H1 (cell line): ENCODE data around the gene ENSA. TPM values are rescaled to one million over a fixed set of nuclear protein-coding genes. Genes with fewer than 3 reads are reported as not detected.

Experiments used
- CTCF ChIA-PET: fragments of 300-600 bp; sonication (Branson Sonifier 250); formaldehyde crosslinking; loops from one replicate; lab custom pipeline; 2021; ENCODE audit not compliant: partially characterized antibody; lab: Charles Lee
- POLR2A ChIA-PET: fragments of 300-600 bp; sonication (Branson Sonifier 250); formaldehyde crosslinking; loops from one replicate; lab custom pipeline; 2021; ENCODE audit warnings: inconsistent platforms; ENCODE audit not compliant: partially characterized antibody; lab: Charles Lee
- DNase-seq, 2 experiments: peaks; one replicate each; pipeline versions ENCODE4 v3.0.0 to v3.0.0-alpha.2; 2010 to 2022; ENCODE audit warnings: low spot score in 2 of 2, low read depth in 1 of 2, mixed read lengths in 1 of 2
- FAIRE-seq: peaks from 2 replicates; lab custom pipeline; 2011; peaks lifted over from hg19 to GRCh38; lab: Jason Lieb, UNC
- H2AFZ ChIP-seq: 2 replicates; pipeline ENCODE4 v1.8.1; 2012; ENCODE audit warnings: low read length, inconsistent platforms
- H2AK5ac ChIP-seq: 2 replicates; pipeline ENCODE4 v1.6.1; 2013; ENCODE audit warnings: low read depth, low read length
- H2BK120ac ChIP-seq: replicated peaks from 2 replicates; pipeline ENCODE3; 2013; ENCODE audit warnings: low read depth, low read length, inconsistent platforms
- H2BK12ac ChIP-seq: 2 replicates; pipeline ENCODE4 v1.6.1; 2013; ENCODE audit warnings: low read depth, low read length
- H2BK15ac ChIP-seq: 2 replicates; pipeline ENCODE4 v1.6.1; 2013; ENCODE audit warnings: low read length
- H2BK20ac ChIP-seq: 2 replicates; pipeline ENCODE4 v1.6.1; 2013; ENCODE audit warnings: low read length
- H2BK5ac ChIP-seq: 2 replicates; pipeline ENCODE4 v1.6.1; 2013; ENCODE audit warnings: low read depth, low read length
- H3K14ac ChIP-seq: 2 replicates; pipeline ENCODE4 v1.6.1; 2013; ENCODE audit warnings: inconsistent platforms; ENCODE audit not compliant: insufficient read length
- H3K18ac ChIP-seq: 2 replicates; pipeline ENCODE4 v1.6.1; 2013; ENCODE audit warnings: low read length; ENCODE audit errors: extremely low read depth
- H3K23ac ChIP-seq: 2 replicates; pipeline ENCODE4 v1.6.1; 2013; ENCODE audit warnings: inconsistent platforms; ENCODE audit not compliant: insufficient read length
- H3K23me2 ChIP-seq: 2 replicates; pipeline ENCODE4 v1.6.1; 2013; ENCODE audit warnings: low read depth, low read length
- H3K27ac ChIP-seq: 2 replicates; pipeline ENCODE4 v1.6.1; 2011; ENCODE audit warnings: low read depth, low read length, inconsistent platforms
- H3K27me3 ChIP-seq, 4 experiments: replicated peaks in 1 of 4; 1 replicate in 1 of 4; 2 replicates in 3 of 4; pipeline versions ENCODE4 v1.6.1 to v1.8.1; 2011 to 2013; ENCODE audit warnings: low read length in 3 of 4, mild to moderate bottlenecking in 3 of 4, inconsistent platforms in 2 of 4, mixed read lengths in 2 of 4, moderate library complexity in 1 of 4; ENCODE audit not compliant: control insufficient read depth in 3 of 4, insufficient read depth in 3 of 4; ENCODE audit errors: extremely low read depth in 1 of 4
- H3K36me3 ChIP-seq, 4 experiments: 2 replicates each; pipeline versions ENCODE4 v1.6.1 to v1.8.1; 2011 to 2013; ENCODE audit warnings: mild to moderate bottlenecking in 4 of 4, low read length in 3 of 4, moderate library complexity in 2 of 4, control low read depth in 1 of 4, inconsistent platforms in 1 of 4; ENCODE audit not compliant: insufficient read depth in 4 of 4, control insufficient read depth in 2 of 4
- H3K4ac ChIP-seq: replicated peaks from 2 replicates; pipeline ENCODE3; 2013; ENCODE audit warnings: low read length, low read depth, mixed read lengths, inconsistent platforms; ENCODE audit not compliant: insufficient read length
- H3K4me1 ChIP-seq, 4 experiments: replicated peaks in 1 of 4; 1 replicate in 1 of 4; 2 replicates in 3 of 4; pipeline versions ENCODE4 v1.6.1 to v1.8.1; 2011 to 2013; ENCODE audit warnings: low read length in 3 of 4, inconsistent platforms in 2 of 4, mixed read lengths in 1 of 4; ENCODE audit not compliant: insufficient read depth in 4 of 4, control insufficient read depth in 3 of 4
- H3K4me2 ChIP-seq, 2 experiments: 2 replicates each; pipeline versions ENCODE4 v1.6.1 to v1.8.1; 2011 to 2013; ENCODE audit warnings: low read depth in 2 of 2, low read length in 2 of 2, control low read depth in 1 of 2, inconsistent platforms in 1 of 2, mild to moderate bottlenecking in 1 of 2; ENCODE audit not compliant: insufficient read depth in 1 of 2
- H3K4me3 ChIP-seq, 4 experiments: fragments of 200-600, 300-600 bp in 1 of 4; sonication (generic), shearing (Covaris generic), sonication (Bioruptor Twin) in 1 of 4; 2 replicates each; pipeline versions ENCODE4 v1.5.1 to v1.8.1; 2011 to 2016; ENCODE audit warnings: low read length in 4 of 4, low read depth in 3 of 4, control low read depth in 2 of 4, inconsistent platforms in 2 of 4, mild to moderate bottlenecking in 2 of 4, mixed read lengths in 1 of 4, moderate library complexity in 1 of 4; ENCODE audit not compliant: insufficient read depth in 2 of 4; ENCODE audit errors: extremely low read depth in 1 of 4
- H3K56ac ChIP-seq: replicated peaks from 2 replicates; pipeline ENCODE3; 2013; ENCODE audit warnings: low read depth, mild to moderate bottlenecking, mixed read lengths, low read length, inconsistent platforms; ENCODE audit not compliant: insufficient read length
- H3K79me1 ChIP-seq: 2 replicates; pipeline ENCODE4 v1.6.1; 2013; ENCODE audit warnings: low read depth, low read length, control low read depth
- H3K79me2 ChIP-seq, 2 experiments: 2 replicates each; pipeline versions ENCODE4 v1.6.1 to v1.8.1; 2012 to 2013; ENCODE audit warnings: low read length in 2 of 2, mild to moderate bottlenecking in 2 of 2, inconsistent platforms in 1 of 2; ENCODE audit not compliant: insufficient read depth in 2 of 2, control insufficient read depth in 1 of 2
- H3K9ac ChIP-seq, 4 experiments: replicated peaks in 1 of 4; 1 replicate in 1 of 4; 2 replicates in 3 of 4; pipeline versions ENCODE4 v1.6.1 to v1.8.1; 2011 to 2013; ENCODE audit warnings: low read depth in 3 of 4, low read length in 3 of 4, control low read depth in 2 of 4, mild to moderate bottlenecking in 2 of 4, moderate library complexity in 2 of 4, inconsistent platforms in 1 of 4; ENCODE audit errors: extremely low read depth in 1 of 4
- H3K9me3 ChIP-seq, 2 experiments: 2 replicates each; pipeline versions ENCODE4 v1.6.1 to v1.8.1; 2012 to 2013; ENCODE audit warnings: mild to moderate bottlenecking in 2 of 2, moderate library complexity in 2 of 2, control low read depth in 1 of 2, inconsistent platforms in 1 of 2, low read depth in 1 of 2, low read length in 1 of 2, mixed read lengths in 1 of 2; ENCODE audit not compliant: insufficient read depth in 2 of 2
- H4K20me1 ChIP-seq, 2 experiments: replicated peaks in 1 of 2; 2 replicates each; pipeline versions ENCODE3 to v1.8.1; 2011 to 2013; ENCODE audit warnings: inconsistent platforms in 2 of 2, low read length in 2 of 2, mild to moderate bottlenecking in 1 of 2; ENCODE audit not compliant: insufficient read depth in 2 of 2, control insufficient read depth in 1 of 2
- H4K5ac ChIP-seq: 2 replicates; pipeline ENCODE4 v1.6.1; 2013; ENCODE audit warnings: low read length, low read depth, mixed read lengths, inconsistent platforms; ENCODE audit not compliant: insufficient read length
- H4K8ac ChIP-seq: 2 replicates; pipeline ENCODE4 v1.8.0; 2013; ENCODE audit warnings: mild to moderate bottlenecking, moderate library complexity, low read length, inconsistent platforms; ENCODE audit not compliant: insufficient read depth; ENCODE audit errors: extremely low read depth
- H4K91ac ChIP-seq: replicated peaks from 2 replicates; pipeline ENCODE3; 2013; ENCODE audit warnings: low read length, mixed read lengths, inconsistent platforms; ENCODE audit not compliant: insufficient read length
- CEBPB ChIP-seq: IDR thresholded peaks from 2 replicates; pipeline ENCODE4 v1.6.1; 2012; ENCODE audit warnings: low read depth, low read length
- FOSL1 ChIP-seq: IDR thresholded peaks from 2 replicates; pipeline ENCODE4 v1.6.1; 2011; ENCODE audit warnings: mild to moderate bottlenecking, low read depth, low read length, moderate library complexity; ENCODE audit not compliant: insufficient read depth
- KDM4A ChIP-seq: IDR thresholded peaks from one replicate; pipeline ENCODE4 v1.7.1; 2012; ENCODE audit warnings: low read depth, mild to moderate bottlenecking, moderate library complexity, low read length, inconsistent platforms; ENCODE audit not compliant: severe bottlenecking
- POLR2AphosphoS5 ChIP-seq: IDR thresholded peaks from 2 replicates; pipeline ENCODE4 v1.6.1; 2011; ENCODE audit warnings: low read depth, low read length
- RAD21 ChIP-seq, 2 experiments: IDR thresholded peaks in 1 of 2; conservative IDR thresholded peaks in 1 of 2; 2 replicates each; pipeline ENCODE4 v1.6.1; 2011; ENCODE audit warnings: low read depth in 2 of 2, low read length in 2 of 2, improper control_type of control experiment in 1 of 2, inconsistent platforms in 1 of 2, mild to moderate bottlenecking in 1 of 2, moderate library complexity in 1 of 2
- RNF2 ChIP-seq: fragments of 200-900, 300-1000 bp; sonication (generic); IDR thresholded peaks from 2 replicates; pipeline ENCODE4 v1.7.1; 2016; ENCODE audit warnings: borderline replicate concordance, low read depth, mild to moderate bottlenecking, antibody characterized with exemption, low read length; ENCODE audit not compliant: poor library complexity, severe bottlenecking; ENCODE audit errors: missing control alignments
- SP1 ChIP-seq: IDR thresholded peaks from 2 replicates; pipeline ENCODE4 v1.6.1; 2011; ENCODE audit warnings: low read depth, low read length
- TAF7 ChIP-seq: optimal IDR thresholded peaks from 2 replicates; pipeline ENCODE3; 2011; ENCODE audit warnings: low read depth, mild to moderate bottlenecking, inconsistent platforms, low read length, moderate library complexity, borderline replicate concordance
- WGBS, 2 experiments: shearing (Covaris generic) in 1 of 2; methylation state at CpG; one replicate each; pipeline versions ENCODE4 v1.1.6 to v1.1.7; 2013 to 2015; ENCODE audit warnings: low lambda C conversion rate in 2 of 2, mixed read lengths in 2 of 2, inconsistent platforms in 1 of 2, low coverage in 1 of 2, missing lambda C conversion rate in 1 of 2; ENCODE audit not compliant: insufficient replicate concordance in 2 of 2, insufficient coverage in 1 of 2, insufficient read length in 1 of 2; ENCODE audit errors: extremely low coverage in 1 of 2, missing lambda C conversion rate in 1 of 2; 5-methylcytosine and 5-hydroxymethylcytosine counted together
- polyA plus RNA-seq, 7 experiments: library from polyadenylated mRNA; depleted of rRNA in 3 of 7; stranded (reverse) in 5 of 7; unstranded in 2 of 7; fragments of >200 nt in 5 of 7; fragments of 200-250 nt in 2 of 7; gene quantifications; 1 replicate in 5 of 7; 2 replicates in 1 of 7; 4 replicates in 1 of 7; pipeline versions ENCODE4 v1.2.1 to v1.2.3, GENCODE V29; 2011 to 2013; ENCODE audit warnings: missing spikeins in 2 of 7, mixed read lengths in 2 of 7
- total RNA-seq: library from RNA; stranded (reverse); fragmentation: NEBNext Ultra II Directional; extraction: Animal tissue kit (Norgen Biotek cat#: 25700); gene quantifications from 2 replicates; pipeline ENCODE4 v1.2.1, GENCODE V29; 2021
- TF ChIP-seq, protein P1 (sequence below): IDR thresholded peaks from 2 replicates; pipeline ENCODE4 v1.6.1; 2011; ENCODE audit warnings: low read length, improper control_type of control experiment

ENSA gene
- total and polyA plus RNA-seq, 2 of the 8 experiments (the other 6 are each of a cell fraction or from before 2014, with no cell fraction given), result 48.2 to 229 TPM

DNA sequence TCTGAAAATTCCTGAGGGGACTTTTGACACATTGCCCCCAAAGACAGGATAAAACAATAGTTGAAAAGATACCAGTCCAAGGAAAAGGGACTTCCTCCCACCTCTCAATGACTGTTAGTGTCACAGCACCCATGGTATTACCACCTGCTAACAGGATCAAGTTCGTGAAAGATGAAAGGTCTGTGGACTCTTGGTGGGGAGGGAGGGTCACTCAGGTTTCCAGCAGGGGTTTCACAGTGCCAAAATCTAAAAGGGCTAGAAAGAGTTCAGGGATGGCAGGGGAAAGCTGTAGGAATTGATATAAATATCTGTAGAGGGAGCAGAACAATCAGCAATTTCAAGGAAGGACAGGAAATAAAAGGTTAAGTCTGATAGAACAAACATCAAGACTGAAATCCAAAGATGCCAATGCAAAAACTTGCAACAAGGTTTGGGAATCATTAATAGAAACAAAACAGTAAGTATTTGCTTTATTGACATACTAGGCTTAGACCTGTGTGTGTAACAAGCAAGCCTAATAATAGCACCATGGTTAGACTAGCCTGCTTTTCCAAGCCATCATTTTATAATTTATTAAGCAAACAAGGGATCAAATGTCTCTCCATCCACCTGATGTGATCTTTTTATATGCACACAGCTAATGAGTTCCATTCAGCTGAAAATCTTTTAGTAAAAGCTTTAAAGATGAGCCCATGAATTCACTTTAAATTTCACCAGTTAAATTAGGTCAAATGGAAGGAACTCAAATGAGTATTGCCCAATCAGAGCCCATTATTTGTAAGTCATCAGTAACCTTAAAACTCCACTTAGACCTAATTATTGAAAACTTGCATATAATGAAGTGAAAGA lies 53.7 kb downstream of the ENSA start:
- ChIA-PET CTCF (interaction anchor here (1.2 to 2.7 kb wide), 5 partner anchors 8 to 47 kb away, joined by 3 to 16 read pairs (median 4); no protein-coding TSS in a partner anchor), POLR2A (interaction anchor here (1.3 to 43.7 kb wide), 8 partner anchors 9 to 462 kb away, joined by 3 to 1380 read pairs (median 7); partner anchors contain the start of genes ADAMTSL4, BNIPL and ENSA)
- peaks cover 5 to 25% (median 16%) of the 10 kb centered on the region in 4 experiments for H3K4me1 ChIP-seq
- peaks cover 9% of the 10 kb centered on the region for H3K23me2 ChIP-seq
- H3K4me2 ChIP-seq, result peak overlapping the region; percentile 72 to 78; a peak in 3 of 4 replicates
- no peak overlapping the region for H2BK20ac ChIP-seq
- H2BK12ac ChIP-seq, result no peak overlapping the region
- peak overlapping the region; percentile 100; a peak in 6 of 8 replicates for H3K4me3 ChIP-seq
- H2BK15ac ChIP-seq, result no peak overlapping the region
- H4K5ac ChIP-seq, result no peak overlapping the region
- H3K36me3 ChIP-seq, result peaks cover 27 to 72% (median 43%) of the 10 kb centered on the region in 4 experiments
- 81% methylated on average over 1 of the region's 1 CpG; no CpG with 5 or more reads in 1 of the 2 experiments for WGBS, 2 experiments
- H2AK5ac ChIP-seq, result no peak overlapping the region
- peaks cover 2% of the 10 kb centered on the region for H3K79me1 ChIP-seq
- no peak overlapping the region for H3K4ac ChIP-seq
- H3K27me3 ChIP-seq, result no peaks in the 10 kb centered on the region
- H4K20me1 ChIP-seq, result peaks cover 29 to 37% of the 10 kb centered on the region in 2 experiments
- no peak overlapping the region for H3K56ac ChIP-seq
- no peak overlapping the region for H3K18ac ChIP-seq
- TF ChIP-seq, protein P1, sequence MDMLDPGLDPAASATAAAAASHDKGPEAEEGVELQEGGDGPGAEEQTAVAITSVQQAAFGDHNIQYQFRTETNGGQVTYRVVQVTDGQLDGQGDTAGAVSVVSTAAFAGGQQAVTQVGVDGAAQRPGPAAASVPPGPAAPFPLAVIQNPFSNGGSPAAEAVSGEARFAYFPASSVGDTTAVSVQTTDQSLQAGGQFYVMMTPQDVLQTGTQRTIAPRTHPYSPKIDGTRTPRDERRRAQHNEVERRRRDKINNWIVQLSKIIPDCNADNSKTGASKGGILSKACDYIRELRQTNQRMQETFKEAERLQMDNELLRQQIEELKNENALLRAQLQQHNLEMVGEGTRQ, result no peak
- no peak for TF ChIP-seq RAD21 (IDR thresholded peaks at IDR 0.05 in 1 of 2, conservative IDR thresholded peaks at IDR 0.05 in 1 of 2; ENCODE audit: low read depth in 2 of 2, low read length in 2 of 2)
- no peak for TF ChIP-seq FOSL1
- TF ChIP-seq TAF7, result no peak
- TF ChIP-seq KDM4A, result peak; percentile 8
- TF ChIP-seq SP1, result peak; percentile 4; the same call in 1 of the 2 replicates
- no peak for TF ChIP-seq RNF2
- peak; percentile 30 for TF ChIP-seq POLR2AphosphoS5
- TF ChIP-seq CEBPB, result peak; percentile 73
- H2AFZ ChIP-seq, result no peak overlapping the region
- peaks cover 38 to 78% of the 10 kb centered on the region in 2 experiments for H3K79me2 ChIP-seq
- no peak overlapping the region for H3K23ac ChIP-seq
- H2BK5ac ChIP-seq, result no peak overlapping the region
- H3K9ac ChIP-seq, result peak overlapping the region in 1 of 4 experiments; percentile 46; a peak in 1 of 7 replicates
- H4K8ac ChIP-seq, result no peak overlapping the region
- no peak overlapping the region for H3K27ac ChIP-seq
- DNase-seq, result no peak
- no peak overlapping the region for H3K14ac ChIP-seq
- no peak overlapping the region for H2BK120ac ChIP-seq
- no peak overlapping the region for H4K91ac ChIP-seq
- no peaks in the 10 kb centered on the region for H3K9me3 ChIP-seq
- no peak for FAIRE-seq
